Smooth muscle cell (in vitro differentiated cells): Measurements from ENCODE around the gene ACOX3. TPM values are rescaled to one million over a fixed set of nuclear protein-coding genes. Genes with fewer than 3 reads are reported as not detected.

ENCODE experiments used
- DNase-seq: peaks from one replicate; lab custom pipeline; 2025; ENCODE audit not compliant: unreplicated experiment; lab: John Stamatoyannopoulos, UW
- H2AFZ ChIP-seq: fragments of 200-600 bp; sonication (generic); 2 replicates; pipeline ENCODE4 v1.6.0; 2016; ENCODE audit warnings: antibody characterized with exemption, low read depth, mild to moderate bottlenecking
- H3F3A ChIP-seq: fragments of 200-600 bp; sonication (generic); 2 replicates; pipeline ENCODE4 v1.6.0; 2017; ENCODE audit warnings: antibody characterized with exemption, low read depth
- H3K27ac ChIP-seq: fragments of 200-600 bp; sonication (generic); 2 replicates; pipeline ENCODE4 v1.5.1; 2016; ENCODE audit warnings: low read depth, mild to moderate bottlenecking
- H3K27me3 ChIP-seq: fragments of 200-600 bp; sonication (generic); 2 replicates; pipeline ENCODE4 v1.6.1; 2016; ENCODE audit warnings: low read depth, mild to moderate bottlenecking
- H3K36me3 ChIP-seq: fragments of 200-600 bp; sonication (generic); 2 replicates; pipeline ENCODE4 v1.5.1; 2016; ENCODE audit warnings: low read depth
- H3K4me1 ChIP-seq: fragments of 200-600 bp; sonication (generic); 2 replicates; pipeline ENCODE4 v1.5.1; 2016; ENCODE audit warnings: low read depth
- H3K4me2 ChIP-seq: fragments of 200-600 bp; sonication (generic); 2 replicates; pipeline ENCODE4 v1.6.0; 2016; ENCODE audit warnings: mild to moderate bottlenecking
- H3K4me3 ChIP-seq: fragments of 200-600 bp; sonication (generic); 2 replicates; pipeline ENCODE4 v1.5.1; 2016; ENCODE audit warnings: mild to moderate bottlenecking
- H3K79me2 ChIP-seq: fragments of 200-600 bp; sonication (generic); 2 replicates; pipeline ENCODE4 v1.6.0; 2016; ENCODE audit warnings: low read depth, mild to moderate bottlenecking
- H3K9ac ChIP-seq: fragments of 200-600 bp; sonication (generic); 2 replicates; pipeline ENCODE4 v1.6.0; 2016; ENCODE audit warnings: low read depth
- H3K9me3 ChIP-seq: fragments of 200-600 bp; sonication (generic); replicated peaks from 2 replicates; pipeline ENCODE4 v1.5.1; 2016; ENCODE audit warnings: low read depth
- H4K20me1 ChIP-seq: fragments of 200-600 bp; sonication (generic); 2 replicates; pipeline ENCODE4 v1.6.0; 2016; ENCODE audit warnings: low read depth
- WGBS: methylation state at CpG from one replicate; pipeline ENCODE4 v1.1.7; 2016; ENCODE audit warnings: low lambda C conversion rate; 5-methylcytosine and 5-hydroxymethylcytosine counted together
- polyA plus RNA-seq: library from polyadenylated mRNA; unstranded; fragments of >200 nt; fragmentation: Nextera tagmentation; extraction: Ambion mirVana; gene quantifications from 2 replicates; pipeline ENCODE4 v1.2.1, GENCODE V29; 2016
- total RNA-seq: library from RNA; depleted of rRNA; stranded (reverse); fragments of >200 nt; gene quantifications from 2 replicates; pipeline ENCODE4 v1.2.3, GENCODE V29; 2014
- TF ChIP-seq, protein P1 (sequence below): fragments of 200-600 bp; sonication (generic); IDR thresholded peaks from 2 replicates; pipeline ENCODE4 v1.5.1; 2017; ENCODE audit warnings: borderline replicate concordance, mild to moderate bottlenecking, antibody characterized with exemption; ENCODE audit not compliant: insufficient read depth, poor library complexity, severe bottlenecking

The ACOX3 gene
- total and polyA plus RNA-seq, 2 experiments from 2014 or later = 25.0 to 27.9 TPM

- peak overlapping the region; percentile 53 for H3K27ac ChIP-seq
- H3K27me3 ChIP-seq = no peaks in the 10 kb centered on the region
- H4K20me1 ChIP-seq = no peaks in the 10 kb centered on the region
- WGBS = 38% methylated on average over 12 of the region's 12 CpGs
- peaks cover 10% of the 10 kb centered on the region for H3K4me1 ChIP-seq
- no peak overlapping the region for H2AFZ ChIP-seq
- TF ChIP-seq, protein P1, sequence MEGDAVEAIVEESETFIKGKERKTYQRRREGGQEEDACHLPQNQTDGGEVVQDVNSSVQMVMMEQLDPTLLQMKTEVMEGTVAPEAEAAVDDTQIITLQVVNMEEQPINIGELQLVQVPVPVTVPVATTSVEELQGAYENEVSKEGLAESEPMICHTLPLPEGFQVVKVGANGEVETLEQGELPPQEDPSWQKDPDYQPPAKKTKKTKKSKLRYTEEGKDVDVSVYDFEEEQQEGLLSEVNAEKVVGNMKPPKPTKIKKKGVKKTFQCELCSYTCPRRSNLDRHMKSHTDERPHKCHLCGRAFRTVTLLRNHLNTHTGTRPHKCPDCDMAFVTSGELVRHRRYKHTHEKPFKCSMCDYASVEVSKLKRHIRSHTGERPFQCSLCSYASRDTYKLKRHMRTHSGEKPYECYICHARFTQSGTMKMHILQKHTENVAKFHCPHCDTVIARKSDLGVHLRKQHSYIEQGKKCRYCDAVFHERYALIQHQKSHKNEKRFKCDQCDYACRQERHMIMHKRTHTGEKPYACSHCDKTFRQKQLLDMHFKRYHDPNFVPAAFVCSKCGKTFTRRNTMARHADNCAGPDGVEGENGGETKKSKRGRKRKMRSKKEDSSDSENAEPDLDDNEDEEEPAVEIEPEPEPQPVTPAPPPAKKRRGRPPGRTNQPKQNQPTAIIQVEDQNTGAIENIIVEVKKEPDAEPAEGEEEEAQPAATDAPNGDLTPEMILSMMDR = no peak
- H3K79me2 ChIP-seq = no peaks in the 10 kb centered on the region
- H3F3A ChIP-seq = peaks cover 4% of the 10 kb centered on the region
- peak overlapping the region; percentile 25 for H3K4me2 ChIP-seq
- no peaks in the 10 kb centered on the region for H3K36me3 ChIP-seq
- H3K9me3 ChIP-seq = no peaks in the 10 kb centered on the region
- no peak overlapping the region for H3K9ac ChIP-seq
- no peak overlapping the region for H3K4me3 ChIP-seq
- no peak for DNase-seq
Measured at GRCh38 chr4:8353912-8354453, 86.5 kb downstream of the ACOX3 start.

GRCh38 chr4:8353158-8353669 lies 87.3 kb downstream of the ACOX3 start:
- no peaks in the 10 kb centered on the region for H3K27me3 ChIP-seq
- TF ChIP-seq, protein P1 = no peak
- DNase-seq = no peak

GRCh38 chr4:8352368-8353157 lies 88.0 kb downstream of the ACOX3 start:
- H3K4me3 ChIP-seq = no peak overlapping the region
- H3K27me3 ChIP-seq = no peaks in the 10 kb centered on the region
- H2AFZ ChIP-seq = no peak overlapping the region
- peak overlapping the region; percentile 13 for H3K4me2 ChIP-seq
- no peaks in the 10 kb centered on the region for H3K36me3 ChIP-seq
- no peaks in the 10 kb centered on the region for H3K79me2 ChIP-seq
- H3F3A ChIP-seq = peaks cover 4% of the 10 kb centered on the region
- H3K27ac ChIP-seq = no peak overlapping the region
- no peaks in the 10 kb centered on the region for H3K9me3 ChIP-seq
- H3K9ac ChIP-seq = no peak overlapping the region
- no peaks in the 10 kb centered on the region for H4K20me1 ChIP-seq
- H3K4me1 ChIP-seq = peaks cover 10% of the 10 kb centered on the region
- WGBS = 79% methylated on average over 20 of the region's 20 CpGs
- DNase-seq = no peak
- TF ChIP-seq, protein P1 = no peak

More at GRCh38 chr4:8353158-8353669, 87.3 kb downstream of the ACOX3 start:
- 94% methylated on average over 9 of the region's 9 CpGs for WGBS
- H4K20me1 ChIP-seq = no peaks in the 10 kb centered on the region
- H3K9ac ChIP-seq = no peak overlapping the region
- H3F3A ChIP-seq = peaks cover 4% of the 10 kb centered on the region
- H2AFZ ChIP-seq = no peak overlapping the region
- H3K36me3 ChIP-seq = no peaks in the 10 kb centered on the region
- no peak overlapping the region for H3K4me2 ChIP-seq
- H3K4me1 ChIP-seq = peaks cover 10% of the 10 kb centered on the region
- no peak overlapping the region for H3K4me3 ChIP-seq
- no peaks in the 10 kb centered on the region for H3K79me2 ChIP-seq
- no peak overlapping the region for H3K27ac ChIP-seq
- H3K9me3 ChIP-seq = no peaks in the 10 kb centered on the region
